Stomach (tissue), 4 donors: ENCODE data around the gene FAM193A.

Experiments used
- CTCF ChIP-seq, 7 experiments: fragments of 450-650 bp in 4 of 7; fragments of 200-600 bp in 3 of 7; sonication (generic) in 3 of 7; IDR thresholded peaks; one replicate each; pipeline ENCODE4 v1.5.1; 2016 to 2019; ENCODE audit warnings: antibody characterized with exemption in 7 of 7, control low read depth in 2 of 7, mild to moderate bottlenecking in 1 of 7
- EP300 ChIP-seq: sonication (generic); formaldehyde crosslinking; IDR thresholded peaks from one replicate; pipeline ENCODE4 v1.6.1; 2017; ENCODE audit warnings: antibody characterized with exemption
- POLR2A ChIP-seq, 4 donors: fragments of 450-650 bp; IDR thresholded peaks; one replicate each; pipeline ENCODE4 v1.6.1; 2016; ENCODE audit warnings: antibody characterized with exemption in 4 of 4, control low read depth in 2 of 4, mild to moderate bottlenecking in 1 of 4, moderate library complexity in 1 of 4
- POLR2AphosphoS5 ChIP-seq, 3 donors: sonication (generic); formaldehyde crosslinking; IDR thresholded peaks; one replicate each; pipeline ENCODE4 v1.6.1; 2016; ENCODE audit warnings: antibody characterized with exemption in 3 of 3

GRCh38 chr4:2689825-2690700 is 153.6 kb downstream of the FAM193A start:
- TF ChIP-seq CTCF (IDR thresholded peaks at IDR 0.05) (no peak), POLR2A (IDR thresholded peaks at IDR 0.05) (no peak), POLR2AphosphoS5 (IDR thresholded peaks at IDR 0.05) (no peak), EP300 (no peak)
